ENCODE data around the gene SYNRG.
A peak's percentile ranks its signal among the peaks of the same experiment; 100 is the strongest.
"Not testable (repeated sequence)": the region's sequence is repeated elsewhere in the genome, so short reads cannot be mapped to it uniquely, and the experiment has no call there.

Gene SYNRG

GRCh38 chr17:37532756-37533155 lies 76.5 kb downstream of the SYNRG start:
- DNase-seq = no peak

- no peak for DNase-seq
Observed at GRCh38 chr17:37530420-37530819, 78.8 kb downstream of the SYNRG start.

GRCh38 chr17:37527249-37527851 lies 81.9 kb downstream of the SYNRG start:
- peak; percentile 8 for DNase-seq

- DNase-seq = no peak
Observed at GRCh38 chr17:37523715-37524219, 85.5 kb downstream of the SYNRG start.

GRCh38 chr17:37521821-37522220 lies 87.4 kb downstream of the SYNRG start:
- DNase-seq = no peak

- DNase-seq = no peak
Observed at GRCh38 chr17:37520174-37520573, 89.0 kb downstream of the SYNRG start.

- no peak for DNase-seq
Observed at GRCh38 chr17:37519251-37519985, 89.8 kb downstream of the SYNRG start.

- DNase-seq = no peak
Observed at GRCh38 chr17:37518826-37519225, 90.4 kb downstream of the SYNRG start.

- DNase-seq = no peak
Observed at GRCh38 chr17:37517881-37518280, 91.3 kb downstream of the SYNRG start.

- no peak for DNase-seq
Observed at GRCh38 chr17:37516127-37516571, 93.1 kb downstream of the SYNRG start.

- no peak for DNase-seq
Observed at GRCh38 chr17:37513711-37514110, 95.5 kb downstream of the SYNRG start.

- no peak for DNase-seq
Observed at GRCh38 chr17:37512442-37513068, 96.7 kb downstream of the SYNRG start.

- not testable (repeated sequence) for DNase-seq
Observed at GRCh38 chr17:37511642-37512041, 97.6 kb downstream of the SYNRG start.

GRCh38 chr17:37510056-37510455 lies 99.2 kb downstream of the SYNRG start:
- DNase-seq = no peak

GRCh38 chr17:37507111-37507510 lies 102.1 kb downstream of the SYNRG start:
- no peak for DNase-seq

GRCh38 chr17:37506678-37507077 lies 102.5 kb downstream of the SYNRG start:
- DNase-seq = peak; percentile 8

- DNase-seq = no peak
Observed at GRCh38 chr17:37505333-37505732, 103.9 kb downstream of the SYNRG start.

GRCh38 chr17:37503148-37503547 lies 106.1 kb downstream of the SYNRG start:
- no peak for DNase-seq

GRCh38 chr17:37502009-37502936 lies 106.9 kb downstream of the SYNRG start:
- DNase-seq = no peak

GRCh38 chr17:37500378-37500777 lies 108.8 kb downstream of the SYNRG start:
- no peak for DNase-seq

- no peak for DNase-seq
Observed at GRCh38 chr17:37494971-37495370, 114.2 kb downstream of the SYNRG start.

GRCh38 chr17:37494401-37494831 lies 114.8 kb downstream of the SYNRG start:
- DNase-seq = no peak
